Tibial nerve (tissue), 4 donors: Measurements from ENCODE around the gene VCAN. TPM values are rescaled to one million over a fixed set of nuclear protein-coding genes. Genes with fewer than 3 reads are reported as not detected.

ENCODE experiments used
- DNase-seq, 2 donors: peaks; one replicate each; pipeline ENCODE4 v3.0.0-alpha.2; 2019; ENCODE audit warnings: low spot score in 2 of 2
- H3K27ac ChIP-seq, 4 donors: fragments of 200-600 bp; sonication (generic) in 3 of 4; one replicate each; pipeline ENCODE4 v1.5.1; 2017 to 2019; ENCODE audit warnings: mild to moderate bottlenecking in 1 of 4
- H3K27me3 ChIP-seq, 2 donors: fragments of 200-600 bp; sonication (generic) in 1 of 2; one replicate each; pipeline versions ENCODE4 v1.5.1 to v1.6.0; 2017 to 2019
- H3K36me3 ChIP-seq, 3 donors: fragments of 200-600 bp; sonication (generic); one replicate each; pipeline ENCODE4 v1.5.1; 2018 to 2019
- H3K4me1 ChIP-seq, 4 donors: fragments of 200-600 bp; sonication (generic) in 3 of 4; one replicate each; pipeline ENCODE4 v1.5.1; 2017 to 2019
- H3K4me3 ChIP-seq, 4 donors: fragments of 200-600 bp; sonication (generic) in 3 of 4; one replicate each; pipeline ENCODE4 v1.5.1; 2017 to 2019; ENCODE audit warnings: mild to moderate bottlenecking in 1 of 4, moderate library complexity in 1 of 4
- H3K9me3 ChIP-seq, 4 donors: fragments of 200-600 bp; sonication (generic) in 3 of 4; one replicate each; pipeline ENCODE4 v1.5.1; 2017 to 2019
- CTCF ChIP-seq, 5 experiments: fragments of 200-600 bp in 3 of 5; fragments of 450-650 bp in 2 of 5; sonication (generic) in 3 of 5; IDR thresholded peaks; one replicate each; pipeline ENCODE4 v1.5.1; 2016 to 2019; ENCODE audit warnings: antibody characterized with exemption in 5 of 5, mild to moderate bottlenecking in 3 of 5, moderate library complexity in 2 of 5
- EP300 ChIP-seq, 2 donors: sonication (generic); formaldehyde crosslinking; IDR thresholded peaks; one replicate each; pipeline ENCODE4 v1.6.1; 2017; ENCODE audit warnings: antibody characterized with exemption in 2 of 2, mild to moderate bottlenecking in 1 of 2
- POLR2A ChIP-seq, 2 donors: fragments of 450-650 bp; IDR thresholded peaks; one replicate each; pipeline ENCODE4 v1.6.1; 2017; ENCODE audit warnings: antibody characterized with exemption in 2 of 2, mild to moderate bottlenecking in 2 of 2, moderate library complexity in 2 of 2
- WGBS, 2 donors: methylation state at CpG; one replicate each; pipeline ENCODE4 v1.1.5; 2018; 5-methylcytosine and 5-hydroxymethylcytosine counted together
- total RNA-seq, 4 donors: library from RNA; depleted of rRNA; stranded (reverse); fragments of >200 nt; gene quantifications; one replicate each; pipeline ENCODE4 v1.1.0, GENCODE V29; 2016

The VCAN gene
- total RNA-seq, 4 donors from 2014 or later, result 45.7 to 145 (median 65.4) TPM

GRCh38 chr5:83543898-83544297 lies 72.4 kb downstream of the VCAN start:
- Histone ChIP-seq H3K4me1 (no peaks in the 10 kb centered on the region), H3K4me3 (no peak overlapping the region), H3K27ac (no peak overlapping the region), H3K27me3 (no peaks in the 10 kb centered on the region), H3K36me3 (peaks cover 0 to 5% (median 0%) of the 10 kb centered on the region in 3 donors), H3K9me3 (no peaks in the 10 kb centered on the region)
- TF ChIP-seq EP300 (IDR thresholded peaks at IDR 0.05) (no peak), POLR2A (IDR thresholded peaks at IDR 0.05) (no peak), CTCF (IDR thresholded peaks at IDR 0.05) (no peak)
- WGBS, 2 donors, result 63 to 73% methylated on average over 6 of the region's 6 CpGs
- DNase-seq, result no peak

- H3K9me3 ChIP-seq, result no peaks in the 10 kb centered on the region
- no peak for TF ChIP-seq CTCF (IDR thresholded peaks at IDR 0.05)
- TF ChIP-seq EP300 (IDR thresholded peaks at IDR 0.05), result no peak
- TF ChIP-seq POLR2A (IDR thresholded peaks at IDR 0.05), result no peak
- H3K4me3 ChIP-seq, result no peak overlapping the region
- no peak overlapping the region for H3K27ac ChIP-seq
- WGBS, 2 donors, result 70 to 72% methylated on average over 1 of the region's 1 CpG
- DNase-seq, result no peak
- H3K36me3 ChIP-seq, result peaks cover 0 to 5% (median 0%) of the 10 kb centered on the region in 3 donors
- H3K27me3 ChIP-seq, result no peaks in the 10 kb centered on the region
- H3K4me1 ChIP-seq, result peaks cover 0 to 8% (median 1%) of the 10 kb centered on the region in 4 donors
These were observed 75.6 kb downstream of the VCAN start for GRCh38 chr5:83547161-83547560.

- no peak overlapping the region for H3K4me3 ChIP-seq
- H3K27ac ChIP-seq, result no peak overlapping the region
- H3K27me3 ChIP-seq, result no peaks in the 10 kb centered on the region
- H3K4me1 ChIP-seq, result peaks cover 0 to 10% (median 2%) of the 10 kb centered on the region in 4 donors
- H3K36me3 ChIP-seq, result peaks cover 0 to 5% (median 0%) of the 10 kb centered on the region in 3 donors
- WGBS, 2 donors, result 88 to 97% methylated on average over 1 of the region's 1 CpG
- no peak for TF ChIP-seq POLR2A (IDR thresholded peaks at IDR 0.05)
- no peak for TF ChIP-seq EP300 (IDR thresholded peaks at IDR 0.05)
- no peak for TF ChIP-seq CTCF (IDR thresholded peaks at IDR 0.05)
- H3K9me3 ChIP-seq, result no peaks in the 10 kb centered on the region
- DNase-seq, result no peak
These were observed 76.3 kb downstream of the VCAN start for GRCh38 chr5:83547889-83548288.

- Histone ChIP-seq H3K36me3 (peaks cover 0 to 5% (median 0%) of the 10 kb centered on the region in 3 donors), H3K27me3 (no peaks in the 10 kb centered on the region), H3K9me3 (no peaks in the 10 kb centered on the region), H3K4me3 (no peak overlapping the region), H3K27ac (no peak overlapping the region), H3K4me1 (peaks cover 0 to 11% (median 2%) of the 10 kb centered on the region in 4 donors)
- TF ChIP-seq POLR2A (IDR thresholded peaks at IDR 0.05), result no peak
- no peak for TF ChIP-seq EP300 (IDR thresholded peaks at IDR 0.05)
- no peak for TF ChIP-seq CTCF (IDR thresholded peaks at IDR 0.05)
- no peak for DNase-seq
- WGBS, 2 donors, result 56 to 59% methylated on average over 4 of the region's 4 CpGs
These were observed 77.0 kb downstream of the VCAN start for GRCh38 chr5:83548581-83548980.

GRCh38 chr5:83549076-83549475 lies 77.5 kb downstream of the VCAN start:
- 50 to 66% methylated on average over 2 of the region's 2 CpGs for WGBS, 2 donors
- Histone ChIP-seq H3K36me3 (peaks cover 0 to 5% (median 0%) of the 10 kb centered on the region in 3 donors), H3K27ac (no peak overlapping the region), H3K27me3 (no peaks in the 10 kb centered on the region), H3K4me3 (no peak overlapping the region), H3K9me3 (no peaks in the 10 kb centered on the region), H3K4me1 (peaks cover 0 to 11% (median 2%) of the 10 kb centered on the region in 4 donors)
- no peak for DNase-seq
- TF ChIP-seq POLR2A (IDR thresholded peaks at IDR 0.05) (no peak), EP300 (IDR thresholded peaks at IDR 0.05) (no peak), CTCF (IDR thresholded peaks at IDR 0.05) (no peak)
